Thyroid gland (tissue), 4 donors: ENCODE results near the gene DLGAP5.

Experiments used
- CTCF ChIP-seq, 6 experiments: fragments of 200-600 bp in 3 of 6; fragments of 450-650 bp in 3 of 6; sonication (generic) in 3 of 6; IDR thresholded peaks; one replicate each; pipeline ENCODE4 v1.5.1; 2016 to 2019; ENCODE audit warnings: antibody characterized with exemption in 6 of 6, mild to moderate bottlenecking in 2 of 6, inconsistent platforms in 1 of 6, moderate library complexity in 1 of 6
- POLR2A ChIP-seq, 2 donors: fragments of 450-650 bp; IDR thresholded peaks; one replicate each; pipeline ENCODE4 v1.6.1; 2017; ENCODE audit warnings: antibody characterized with exemption in 2 of 2, mild to moderate bottlenecking in 2 of 2, moderate library complexity in 1 of 2

DNA sequence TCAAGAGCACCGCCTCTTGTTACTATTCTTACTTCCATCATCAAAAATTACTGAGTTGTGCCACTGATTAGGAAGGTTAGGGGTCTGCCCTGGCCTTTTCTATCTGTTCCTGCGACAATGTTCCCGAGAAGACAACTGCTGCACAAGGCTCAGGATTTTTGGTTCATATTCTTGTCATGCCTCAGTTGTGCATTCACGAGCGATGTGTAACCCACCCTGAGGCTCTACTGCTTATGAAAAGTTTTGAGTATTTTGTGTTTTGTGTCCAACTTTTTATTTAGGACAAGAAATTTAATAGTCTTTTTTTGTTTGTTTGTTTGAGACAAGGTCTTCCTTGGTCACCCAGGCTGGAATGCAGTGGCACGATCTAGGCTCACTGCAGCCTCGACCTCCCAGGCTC, 85.4 kb downstream of the DLGAP5 start:
- TF ChIP-seq POLR2A (IDR thresholded peaks at IDR 0.05) (no peak), CTCF (IDR thresholded peaks at IDR 0.05) (no peak)
